Lower lobe of right lung (tissue), 2 donors: ENCODE data around the gene MBOAT2. TPM values are rescaled to one million over a fixed set of nuclear protein-coding genes. Genes with fewer than 3 reads are reported as not detected.
A peak's percentile ranks its signal among the peaks of the same experiment; 100 is the strongest.

Experiments
- ATAC-seq, 2 donors: fragments of 200-7000 bp; cut with Tn5 transposase; one replicate each; pipeline ENCODE4 v1.9.1; 2020 to 2022; ENCODE audit warnings: mild to moderate bottlenecking in 2 of 2, moderate library complexity in 2 of 2
- DNase-seq: peaks from one replicate; pipeline ENCODE4 v3.0.0-alpha.2; 2020
- H3K27ac ChIP-seq: fragments of 200-600 bp; one replicate; pipeline ENCODE4 v1.8.0; 2022
- H3K27me3 ChIP-seq: fragments of 200-600 bp; one replicate; pipeline ENCODE4 v1.8.0; 2022; ENCODE audit warnings: low read depth
- H3K36me3 ChIP-seq: fragments of 200-600 bp; one replicate; pipeline ENCODE4 v1.8.0; 2022; ENCODE audit warnings: mild to moderate bottlenecking
- H3K4me1 ChIP-seq: fragments of 200-600 bp; one replicate; pipeline ENCODE4 v1.8.0; 2022
- H3K4me3 ChIP-seq: fragments of 200-600 bp; one replicate; pipeline ENCODE4 v1.8.0; 2022; ENCODE audit warnings: mild to moderate bottlenecking
- H3K9me3 ChIP-seq: fragments of 200-600 bp; one replicate; pipeline ENCODE4 v1.8.0; 2022
- CTCF ChIP-seq: fragments of 200-600 bp; IDR thresholded peaks from one replicate; pipeline ENCODE4 v1.8.0; 2022; ENCODE audit warnings: antibody characterized with exemption, mild to moderate bottlenecking
- intact Hi-C: fragments of 100-400 bp; cut with DNase I; formaldehyde crosslinking; loops from one replicate; pipeline ENCODE4 v1.11.0; 2022
- total RNA-seq: library from RNA; stranded (reverse); fragmentation: NEBNext Ultra II Directional; extraction: Animal tissue kit (Norgen Biotek cat#: 25700); gene quantifications from one replicate; pipeline ENCODE4 v1.2.1, GENCODE V29; 2021
- donor health status: DM: no; HTN: yes; CAD: no; lungs with severe emphysema.

Gene MBOAT2
- total RNA-seq, 1 donor from 2014 or later: 36.5 TPM

GRCh38 chr2:8882094-8882493 lies 121.4 kb downstream of the MBOAT2 start:
- TF ChIP-seq CTCF: peak; percentile 9
- no peaks in the 10 kb centered on the region for H3K9me3 ChIP-seq
- H3K4me1 ChIP-seq: no peaks in the 10 kb centered on the region
- no peaks in the 10 kb centered on the region for H3K27me3 ChIP-seq
- H3K4me3 ChIP-seq: no peak overlapping the region
- no peak overlapping the region for H3K27ac ChIP-seq
- ATAC-seq (no peak), DNase-seq (no peak)
- intact Hi-C loops: no loop called here
- no peaks in the 10 kb centered on the region for H3K36me3 ChIP-seq

GRCh38 chr2:8877894-8878293 lies 125.6 kb downstream of the MBOAT2 start:
- Histone ChIP-seq H3K4me1 (no peaks in the 10 kb centered on the region), H3K27me3 (no peaks in the 10 kb centered on the region), H3K9me3 (no peaks in the 10 kb centered on the region), H3K36me3 (no peaks in the 10 kb centered on the region), H3K27ac (no peak overlapping the region), H3K4me3 (no peak overlapping the region)
- intact Hi-C loops: no loop called here
- DNase-seq (no peak), ATAC-seq (no peak)
- no peak for TF ChIP-seq CTCF

DNA sequence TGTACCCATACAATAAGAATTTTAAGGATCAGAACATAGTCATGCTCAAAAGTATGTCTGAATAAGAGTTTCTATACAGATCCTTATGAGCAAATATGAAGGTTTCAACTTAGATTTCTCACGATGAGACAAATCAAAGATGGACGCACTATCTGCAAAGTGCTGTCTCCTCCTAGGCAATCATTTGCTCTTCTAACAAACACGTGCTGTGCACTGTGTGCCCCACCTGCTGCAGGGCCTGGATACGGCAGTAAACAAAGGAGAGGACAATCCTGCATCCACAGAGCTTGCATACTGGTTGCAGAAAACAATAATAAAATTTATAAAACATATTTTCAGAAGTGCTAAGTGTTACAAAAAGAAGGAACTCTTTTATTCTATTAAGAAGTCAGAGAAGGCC lies 126.2 kb downstream of the MBOAT2 start:
- H3K36me3 ChIP-seq: no peaks in the 10 kb centered on the region
- no peaks in the 10 kb centered on the region for H3K4me1 ChIP-seq
- H3K4me3 ChIP-seq: no peak overlapping the region
- no peak overlapping the region for H3K27ac ChIP-seq
- H3K27me3 ChIP-seq: no peaks in the 10 kb centered on the region
- DNase-seq (no peak), ATAC-seq (no peak)
- intact Hi-C loops: no loop called here
- no peaks in the 10 kb centered on the region for H3K9me3 ChIP-seq
- TF ChIP-seq CTCF: no peak

DNA sequence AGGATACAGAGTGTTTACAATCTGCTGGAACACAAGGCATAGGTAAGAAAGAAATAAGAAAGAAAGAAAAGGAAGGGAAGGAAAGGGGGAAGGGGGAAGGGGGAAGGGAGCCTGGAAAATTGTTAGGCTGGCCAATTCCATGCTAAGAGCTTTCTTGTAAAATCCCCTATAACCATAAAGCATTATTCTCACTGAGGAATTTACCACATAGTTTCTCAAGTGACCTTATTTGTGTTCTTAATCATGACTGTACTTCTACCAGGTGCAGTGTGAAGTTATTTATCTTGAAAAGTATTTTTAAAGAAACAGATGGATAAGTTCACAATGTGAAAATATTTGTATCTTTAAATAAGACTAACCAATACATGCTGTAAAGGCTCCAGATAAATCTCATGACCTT lies 126.9 kb downstream of the MBOAT2 start:
- TF ChIP-seq CTCF: no peak
- no peak for ATAC-seq

DNA sequence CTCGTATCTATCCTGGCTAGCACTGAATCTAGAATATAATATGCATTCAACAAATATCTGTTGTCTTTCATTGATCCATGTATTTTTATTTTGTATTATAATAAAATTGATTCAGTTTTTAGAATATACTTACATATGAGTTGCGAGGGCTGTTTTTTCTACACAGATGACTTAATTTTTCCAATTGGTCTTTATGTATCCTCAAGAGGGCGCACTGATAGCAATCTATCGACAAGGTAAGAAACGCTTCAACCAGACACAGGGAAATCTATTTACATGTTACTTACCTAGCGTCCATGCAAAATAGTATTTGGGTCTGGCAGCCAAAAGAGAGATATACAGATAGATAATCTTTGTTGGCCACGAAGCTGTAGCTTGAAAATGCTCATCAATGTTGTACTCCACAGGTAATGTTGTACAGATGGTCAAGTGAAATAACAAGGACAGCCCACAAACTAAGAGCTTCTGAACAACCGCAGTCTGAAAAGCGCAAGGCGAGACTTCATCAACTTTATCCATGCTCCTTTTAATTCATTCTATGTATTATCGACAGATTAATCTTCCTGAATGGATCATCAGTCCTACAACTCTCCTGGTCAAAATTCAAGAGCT lies 130.6 kb downstream of the MBOAT2 start:
- intact Hi-C loops: no loop called here
- peak; percentile 53 for TF ChIP-seq CTCF
- Histone ChIP-seq H3K27me3 (no peaks in the 10 kb centered on the region), H3K4me3 (no peak overlapping the region), H3K4me1 (no peaks in the 10 kb centered on the region), H3K9me3 (no peaks in the 10 kb centered on the region), H3K27ac (no peak overlapping the region), H3K36me3 (no peaks in the 10 kb centered on the region)
- ATAC-seq (peak in 1 of 2 donors; percentile 53), DNase-seq (no peak)

More for the DNA sequence above, 126.9 kb downstream of the MBOAT2 start:
- Histone ChIP-seq H3K4me3 (no peak overlapping the region), H3K36me3 (no peaks in the 10 kb centered on the region), H3K27me3 (no peaks in the 10 kb centered on the region), H3K27ac (no peak overlapping the region), H3K4me1 (no peaks in the 10 kb centered on the region), H3K9me3 (no peaks in the 10 kb centered on the region)
- no peak for DNase-seq
- intact Hi-C loops: no loop called here
